ENCODE data around the gene CASKIN2. TPM values are rescaled to one million over a fixed set of nuclear protein-coding genes. Genes with fewer than 3 reads are reported as not detected.

CASKIN2 gene
- total RNA-seq, 1 donor from 2014 or later, result 5.7 TPM

DNA sequence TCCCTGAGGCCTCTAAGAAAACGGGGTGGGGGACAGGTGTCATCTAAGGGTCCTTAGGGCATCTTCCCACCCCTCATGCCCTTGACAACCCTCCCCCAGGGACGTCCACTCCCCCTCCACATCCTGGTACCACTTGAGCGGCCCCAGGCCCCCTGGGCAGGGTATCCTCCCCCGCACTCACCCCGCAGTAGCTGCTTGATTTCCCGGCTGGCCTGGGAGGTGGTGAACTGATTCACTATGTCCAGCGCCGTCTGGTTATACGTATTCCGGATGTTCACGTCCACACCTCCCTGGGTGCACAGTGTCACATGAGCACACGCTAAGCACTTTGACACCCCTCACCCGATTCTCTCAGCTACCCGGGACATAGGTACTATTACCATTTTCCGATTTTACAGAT, 9.7 kb downstream of the CASKIN2 start:
- H3K4me2 ChIP-seq, result no peak overlapping the region
- H3K27ac ChIP-seq, result no peak overlapping the region
- TF ChIP-seq, protein P1, sequence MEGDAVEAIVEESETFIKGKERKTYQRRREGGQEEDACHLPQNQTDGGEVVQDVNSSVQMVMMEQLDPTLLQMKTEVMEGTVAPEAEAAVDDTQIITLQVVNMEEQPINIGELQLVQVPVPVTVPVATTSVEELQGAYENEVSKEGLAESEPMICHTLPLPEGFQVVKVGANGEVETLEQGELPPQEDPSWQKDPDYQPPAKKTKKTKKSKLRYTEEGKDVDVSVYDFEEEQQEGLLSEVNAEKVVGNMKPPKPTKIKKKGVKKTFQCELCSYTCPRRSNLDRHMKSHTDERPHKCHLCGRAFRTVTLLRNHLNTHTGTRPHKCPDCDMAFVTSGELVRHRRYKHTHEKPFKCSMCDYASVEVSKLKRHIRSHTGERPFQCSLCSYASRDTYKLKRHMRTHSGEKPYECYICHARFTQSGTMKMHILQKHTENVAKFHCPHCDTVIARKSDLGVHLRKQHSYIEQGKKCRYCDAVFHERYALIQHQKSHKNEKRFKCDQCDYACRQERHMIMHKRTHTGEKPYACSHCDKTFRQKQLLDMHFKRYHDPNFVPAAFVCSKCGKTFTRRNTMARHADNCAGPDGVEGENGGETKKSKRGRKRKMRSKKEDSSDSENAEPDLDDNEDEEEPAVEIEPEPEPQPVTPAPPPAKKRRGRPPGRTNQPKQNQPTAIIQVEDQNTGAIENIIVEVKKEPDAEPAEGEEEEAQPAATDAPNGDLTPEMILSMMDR (IDR thresholded peaks at IDR 0.05), result no peak
- TF ChIP-seq EZH2 (IDR thresholded peaks at IDR 0.05), result no peak
- no peak for TF ChIP-seq EZH2phosphoT487 (IDR thresholded peaks at IDR 0.05)
- Mint-ChIP-seq H3K27ac (no peak overlapping the region), H3K27me3 (ENCODE audit: insufficient read depth, low read depth) (peaks cover 2% of the 10 kb centered on the region), H3K4me3 (no peak overlapping the region), H3K36me3 (peaks cover 8% of the 10 kb centered on the region), H3K9me3 (no peaks in the 10 kb centered on the region), H3K4me1 (no peaks in the 10 kb centered on the region)
- H3K9ac ChIP-seq, result no peak overlapping the region
- no peak overlapping the region for H3K4me3 ChIP-seq
- no peaks in the 10 kb centered on the region for H3K79me2 ChIP-seq (ENCODE audit: low read depth)
- H3K27me3 ChIP-seq, result no peaks in the 10 kb centered on the region
- no peaks in the 10 kb centered on the region for H3K4me1 ChIP-seq
- H3K36me3 ChIP-seq, result no peaks in the 10 kb centered on the region
- H3K9me3 ChIP-seq (ENCODE audit: low read depth), result no peaks in the 10 kb centered on the region
- H3F3A ChIP-seq (ENCODE audit: low read depth), result no peaks in the 10 kb centered on the region
- H4K20me1 ChIP-seq (ENCODE audit: low read depth), result no peaks in the 10 kb centered on the region
- no peak overlapping the region for H2AFZ ChIP-seq (replicated peaks)
- no peak for DNase-seq (ENCODE audit: low spot score)

DNA sequence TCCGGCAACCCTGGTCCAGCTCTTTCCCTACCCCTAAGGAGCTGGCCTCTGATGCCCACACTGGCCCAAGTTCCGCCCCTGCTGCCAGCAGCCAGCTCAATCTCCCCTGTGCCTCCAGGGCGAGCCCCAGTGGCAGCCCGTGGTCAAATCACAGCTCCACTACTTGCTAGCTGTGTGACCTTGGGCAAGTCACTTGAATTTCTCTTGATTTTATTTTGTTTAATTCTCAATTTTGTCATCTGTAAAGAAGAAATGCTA, 10.3 kb downstream of the CASKIN2 start:
- peaks cover 2% of the 10 kb centered on the region for H3K27me3 Mint-ChIP-seq (ENCODE audit: insufficient read depth, low read depth)
- H3K36me3 Mint-ChIP-seq, result peaks cover 8% of the 10 kb centered on the region
- no peaks in the 10 kb centered on the region for H3K4me1 Mint-ChIP-seq
- no peak for DNase-seq (ENCODE audit: low spot score)
- Histone ChIP-seq H3K4me3 (no peak overlapping the region), H3K27ac (no peak overlapping the region), H3F3A (ENCODE audit: low read depth) (no peaks in the 10 kb centered on the region), H3K4me2 (no peak overlapping the region), H3K79me2 (ENCODE audit: low read depth) (no peaks in the 10 kb centered on the region), H3K36me3 (no peaks in the 10 kb centered on the region), H3K9me3 (ENCODE audit: low read depth) (no peaks in the 10 kb centered on the region), H3K27me3 (no peaks in the 10 kb centered on the region), H3K4me1 (no peaks in the 10 kb centered on the region), H4K20me1 (ENCODE audit: low read depth) (no peaks in the 10 kb centered on the region), H3K9ac (no peak overlapping the region), H2AFZ (replicated peaks) (no peak overlapping the region)
- no peaks in the 10 kb centered on the region for H3K9me3 Mint-ChIP-seq
- no peak overlapping the region for H3K27ac Mint-ChIP-seq
- no peak overlapping the region for H3K4me3 Mint-ChIP-seq
- TF ChIP-seq EZH2 (IDR thresholded peaks at IDR 0.05), result no peak
- TF ChIP-seq, protein P1 (IDR thresholded peaks at IDR 0.05), result no peak
- no peak for TF ChIP-seq EZH2phosphoT487 (IDR thresholded peaks at IDR 0.05)

DNA sequence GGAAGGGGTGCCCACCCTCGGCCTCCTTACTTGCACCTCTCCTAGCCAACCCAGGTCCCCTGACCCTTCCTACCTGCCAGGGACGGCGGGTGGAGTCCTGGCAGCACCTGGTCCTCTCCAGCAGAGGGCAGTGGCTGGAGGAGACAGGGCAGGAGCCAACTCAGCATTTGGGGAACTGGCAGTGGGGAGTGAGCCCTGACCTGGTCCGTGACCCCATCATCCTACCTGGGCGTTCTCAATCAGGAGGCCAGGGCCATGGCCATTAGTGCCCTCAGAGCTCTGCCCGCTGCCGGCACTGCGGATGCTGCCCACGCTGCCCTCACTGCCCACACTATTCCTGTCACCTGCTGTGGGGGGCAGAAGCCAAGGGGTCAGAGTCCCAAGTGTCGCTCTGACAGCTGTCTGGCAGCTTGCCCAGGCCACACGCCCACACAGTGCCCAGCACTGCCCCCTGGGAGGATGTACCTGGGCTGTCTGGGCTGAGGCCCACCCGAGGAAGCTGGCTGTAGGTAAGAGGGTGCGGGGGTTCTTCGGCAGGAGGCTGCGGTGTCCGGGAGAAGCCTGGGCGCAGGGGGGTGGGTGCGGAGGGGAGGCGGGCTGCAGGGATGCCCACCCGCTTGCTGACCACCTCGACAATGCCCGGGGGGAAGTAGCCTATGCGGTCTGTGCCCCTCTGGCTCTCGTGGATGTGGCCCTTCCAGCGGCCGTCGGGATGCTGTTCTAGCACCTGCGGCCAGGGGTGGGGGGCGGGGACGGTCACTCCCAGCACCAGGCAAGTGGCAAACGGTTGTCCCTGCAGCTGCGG, 10.8 kb downstream of the CASKIN2 start:
- Mint-ChIP-seq H3K9me3 (no peaks in the 10 kb centered on the region), H3K36me3 (peaks cover 10% of the 10 kb centered on the region), H3K4me1 (no peaks in the 10 kb centered on the region), H3K27ac (no peak overlapping the region), H3K4me3 (no peak overlapping the region), H3K27me3 (ENCODE audit: insufficient read depth, low read depth) (peaks cover 2% of the 10 kb centered on the region)
- H3K4me1 ChIP-seq, result no peaks in the 10 kb centered on the region
- no peaks in the 10 kb centered on the region for H3K79me2 ChIP-seq (ENCODE audit: low read depth)
- DNase-seq (ENCODE audit: low spot score), result peak; percentile 67
- no peaks in the 10 kb centered on the region for H3F3A ChIP-seq (ENCODE audit: low read depth)
- H3K27ac ChIP-seq, result no peak overlapping the region
- no peaks in the 10 kb centered on the region for H3K36me3 ChIP-seq
- peaks cover 5% of the 10 kb centered on the region for H4K20me1 ChIP-seq (ENCODE audit: low read depth)
- no peaks in the 10 kb centered on the region for H3K9me3 ChIP-seq (ENCODE audit: low read depth)
- H3K27me3 ChIP-seq, result no peaks in the 10 kb centered on the region
- TF ChIP-seq, protein P1 (IDR thresholded peaks at IDR 0.05), result peak; percentile 67
- TF ChIP-seq EZH2 (IDR thresholded peaks at IDR 0.05) (no peak), EZH2phosphoT487 (IDR thresholded peaks at IDR 0.05) (no peak)
- no peak overlapping the region for H3K9ac ChIP-seq
- H3K4me3 ChIP-seq, result no peak overlapping the region
- H3K4me2 ChIP-seq, result no peak overlapping the region
- no peak overlapping the region for H2AFZ ChIP-seq (replicated peaks)

All from neural progenitor cell (in vitro differentiated cells).